OCI-LY1 (cell line): ENCODE measurements around the gene TIMM9.

Experiments used
- H2AFZ ChIP-seq: fragments of 200-600 bp; sonication (generic), shearing (Covaris generic); 2 replicates; pipeline ENCODE4 v1.6.0; 2014; ENCODE audit warnings: antibody characterized with exemption, mild to moderate bottlenecking, low read length
- H3F3A ChIP-seq: fragments of 200-600 bp; sonication (generic), shearing (Covaris generic); 2 replicates; pipeline ENCODE4 v1.6.0; 2014; ENCODE audit warnings: mild to moderate bottlenecking, antibody characterized with exemption, low read length, moderate library complexity; ENCODE audit not compliant: insufficient read depth
- H3K27ac ChIP-seq: fragments of 200-600 bp; sonication (generic); 2 replicates; pipeline ENCODE4 v1.5.1; 2014; ENCODE audit warnings: low read length, mixed run types, mild to moderate bottlenecking, low read depth; ENCODE audit not compliant: poor library complexity, severe bottlenecking
- H3K27me3 ChIP-seq: fragments of 200-600 bp; sonication (generic); 2 replicates; pipeline ENCODE4 v1.6.0; 2014; ENCODE audit warnings: antibody characterized with exemption, mild to moderate bottlenecking, low read length, moderate library complexity; ENCODE audit not compliant: insufficient read depth
- H3K36me3 ChIP-seq: fragments of 200-600 bp; sonication (generic); 2 replicates; pipeline ENCODE4 v1.6.1; 2014; ENCODE audit warnings: mild to moderate bottlenecking, antibody characterized with exemption, low read length, moderate library complexity, mixed read lengths; ENCODE audit not compliant: insufficient read depth
- H3K4me1 ChIP-seq: fragments of 200-600 bp; sonication (generic); 2 replicates; pipeline ENCODE4 v1.5.1; 2014; ENCODE audit warnings: mild to moderate bottlenecking, low read length, moderate library complexity; ENCODE audit not compliant: insufficient read depth, severe bottlenecking
- H3K4me2 ChIP-seq: fragments of 200-600 bp; sonication (generic), shearing (Covaris generic); 2 replicates; pipeline ENCODE4 v1.6.1; 2014; ENCODE audit warnings: low read length
- H3K4me3 ChIP-seq: fragments of 200-600 bp; sonication (generic); 2 replicates; pipeline ENCODE4 v1.5.1; 2014; ENCODE audit warnings: low read length, low read depth, mild to moderate bottlenecking, mixed read lengths; ENCODE audit not compliant: poor library complexity, severe bottlenecking
- H3K79me2 ChIP-seq: fragments of 200-600 bp; shearing (Covaris generic); 2 replicates; pipeline ENCODE4 v1.6.1; 2016; ENCODE audit warnings: mixed run types, low read length, mixed read lengths; ENCODE audit not compliant: insufficient read depth
- H3K9ac ChIP-seq: fragments of 200-600 bp; sonication (generic), shearing (Covaris generic); 2 replicates; pipeline ENCODE4 v1.6.1; 2014; ENCODE audit warnings: mild to moderate bottlenecking, low read length, mixed read lengths
- H3K9me2 ChIP-seq: fragments of 200-600 bp; sonication (generic), shearing (Covaris generic); 2 replicates; pipeline ENCODE4 v1.6.1; 2014; ENCODE audit warnings: low read depth, mild to moderate bottlenecking, low read length, mixed read lengths
- H3K9me3 ChIP-seq: fragments of 200-600 bp; shearing (Covaris generic); 2 replicates; pipeline ENCODE4 v1.6.1; 2014; ENCODE audit warnings: low read length, mixed read lengths
- H4K20me1 ChIP-seq: fragments of 200-600 bp; sonication (generic), shearing (Covaris generic); 2 replicates; pipeline ENCODE4 v1.6.0; 2016; ENCODE audit warnings: mild to moderate bottlenecking, low read length; ENCODE audit not compliant: insufficient read depth
- CTCF ChIP-seq: fragments of 200-600 bp; sonication (generic), shearing (Covaris generic); IDR thresholded peaks from 2 replicates; pipeline ENCODE4 v1.5.1; 2017; ENCODE audit warnings: mild to moderate bottlenecking, antibody characterized with exemption, low read length, moderate library complexity, mixed read lengths
- EZH2 ChIP-seq: fragments of 200-600 bp; sonication (generic), shearing (Covaris generic); IDR thresholded peaks from 2 replicates; pipeline ENCODE4 v1.8.0; 2017; ENCODE audit warnings: borderline replicate concordance, mixed run types, mild to moderate bottlenecking, antibody characterized with exemption, low read length, moderate library complexity, mixed read lengths

The TIMM9 gene

GRCh38 chr14:58427281-58428117 is at the start of gene TIMM9, which contains the start of gene KIAA0586:
Gene TIMM9 (minus strand): TSS chr14:58427531. CDS start chr14:58411945, 15,586 bp downstream.
Gene KIAA0586 (plus strand): TSS chr14:58427719. CDS start chr14:58428265, 546 bp downstream.
- Histone ChIP-seq H3K36me3 (peaks cover 32% of the 10 kb centered on the region; the same call in 1 of the 2 replicates), H3K79me2 (peaks cover 37% of the 10 kb centered on the region)

GRCh38 chr14:58476320-58476719 is 49.0 kb upstream of the TIMM9 start:
- Histone ChIP-seq H3K27me3 (no peaks in the 10 kb centered on the region), H3K9ac (no peak overlapping the region), H3K4me3 (no peak overlapping the region), H3K36me3 (peaks cover 53% of the 10 kb centered on the region), H3K27ac (no peak overlapping the region), H3K9me3 (no peaks in the 10 kb centered on the region), H4K20me1 (no peaks in the 10 kb centered on the region), H3F3A (no peaks in the 10 kb centered on the region), H3K9me2 (no peaks in the 10 kb centered on the region), H3K4me2 (no peak overlapping the region), H3K79me2 (no peaks in the 10 kb centered on the region), H3K4me1 (no peaks in the 10 kb centered on the region), H2AFZ (no peak overlapping the region)
- TF ChIP-seq CTCF (no peak), EZH2 (no peak)

More at GRCh38 chr14:58427281-58428117, at the start of gene TIMM9, which contains the start of gene KIAA0586:
- Histone ChIP-seq H3K4me3 (peak within 1 kb of the TSS; percentile 80), H2AFZ (peak within 1 kb of the TSS; percentile 92), H3K9ac (peak within 1 kb of the TSS; percentile 82), H3K4me1 (peaks cover 35% of the 10 kb centered on the region), H3F3A (no peaks in the 10 kb centered on the region), H3K9me2 (no peaks in the 10 kb centered on the region), H3K27ac (peak within 1 kb of the TSS; percentile 95), H4K20me1 (no peaks in the 10 kb centered on the region), H3K9me3 (no peaks in the 10 kb centered on the region), H3K27me3 (no peaks in the 10 kb centered on the region), H3K4me2 (peak within 1 kb of the TSS; percentile 88)
- TF ChIP-seq CTCF (no peak), EZH2 (no peak)

GRCh38 chr14:58469309-58469708 is 42.0 kb upstream of the TIMM9 start:
- no peak overlapping the region for H3K4me2 ChIP-seq
- no peaks in the 10 kb centered on the region for H3K27me3 ChIP-seq
- no peaks in the 10 kb centered on the region for H3K9me2 ChIP-seq
- no peak overlapping the region for H3K9ac ChIP-seq
- H3F3A ChIP-seq = no peaks in the 10 kb centered on the region
- H3K4me1 ChIP-seq = no peaks in the 10 kb centered on the region
- no peaks in the 10 kb centered on the region for H4K20me1 ChIP-seq
- TF ChIP-seq EZH2 (no peak), CTCF (no peak)
- H3K36me3 ChIP-seq = peaks cover 51% of the 10 kb centered on the region
- no peak overlapping the region for H3K27ac ChIP-seq
- no peaks in the 10 kb centered on the region for H3K79me2 ChIP-seq
- H2AFZ ChIP-seq = no peak overlapping the region
- no peaks in the 10 kb centered on the region for H3K9me3 ChIP-seq
- H3K4me3 ChIP-seq = no peak overlapping the region
